SK-N-SH (cell line): ENCODE results near the gene OR51G1. TPM values are rescaled to one million over a fixed set of nuclear protein-coding genes. Genes with fewer than 3 reads are reported as not detected.

Experiments
- CTCF ChIA-PET: fragments of 300-600, 350-600 bp; formaldehyde crosslinking; extraction: SDS; loops from one replicate; lab custom pipeline; 2021; lab: Yijun Ruan, JAX
- POLR2A ChIA-PET: fragments of 350-600 bp; sonication (Branson Sonifier 250); formaldehyde crosslinking; extraction: SDS; loops from one replicate; lab custom pipeline; 2020; ENCODE audit warnings: antibody characterized with exemption, inconsistent platforms; lab: Yijun Ruan, JAX
- DNase-seq: peaks from one replicate; pipeline ENCODE4 v3.0.0; 2012
- H2AFZ ChIP-seq: fragments of 200-600 bp; sonication (generic); 2 replicates; pipeline ENCODE4 v1.8.1; 2016; ENCODE audit warnings: antibody characterized with exemption, mild to moderate bottlenecking, low read depth
- H3F3A ChIP-seq: fragments of 200-600 bp; sonication (generic); replicated peaks from 2 replicates; pipeline ENCODE3; 2016; ENCODE audit warnings: antibody characterized with exemption, mild to moderate bottlenecking; ENCODE audit not compliant: insufficient read depth
- H3K27ac ChIP-seq, 2 experiments: fragments of 200-500 bp in 1 of 2; fragments of 200-600 bp in 1 of 2; sonication (Bioruptor generic) in 1 of 2; sonication (generic), shearing (Covaris generic) in 1 of 2; 2 replicates each; pipeline versions ENCODE4 v1.5.1 to v1.6.1; 2014 to 2016; ENCODE audit warnings: low read depth in 2 of 2, inconsistent platforms in 1 of 2, low read length in 1 of 2, mild to moderate bottlenecking in 1 of 2, mixed read lengths in 1 of 2
- H3K27me3 ChIP-seq: fragments of 200-600 bp; sonication (generic), shearing (Covaris generic); 2 replicates; pipeline ENCODE4 v1.6.1; 2016; ENCODE audit warnings: mixed run types; ENCODE audit not compliant: insufficient read depth
- H3K36me3 ChIP-seq, 2 experiments: fragments of 200-500 bp in 1 of 2; fragments of 200-600 bp in 1 of 2; sonication (Bioruptor generic) in 1 of 2; sonication (generic) in 1 of 2; replicated peaks in 1 of 2; 2 replicates each; pipeline versions ENCODE3 to v1.5.1; 2014 to 2016; ENCODE audit warnings: low read length in 1 of 2, mild to moderate bottlenecking in 1 of 2; ENCODE audit not compliant: insufficient read depth in 2 of 2, control insufficient read depth in 1 of 2
- H3K4me1 ChIP-seq, 2 experiments: fragments of 200-500 bp in 1 of 2; fragments of 200-600 bp in 1 of 2; sonication (Bioruptor generic) in 1 of 2; sonication (generic), shearing (Covaris generic) in 1 of 2; 2 replicates each; pipeline versions ENCODE4 v1.5.1 to v1.6.1; 2014 to 2016; ENCODE audit warnings: low read depth in 1 of 2, low read length in 1 of 2, mixed run types in 1 of 2; ENCODE audit not compliant: insufficient read depth in 2 of 2, control insufficient read depth in 1 of 2
- H3K4me2 ChIP-seq: fragments of 200-600 bp; sonication (generic), shearing (Covaris generic); 2 replicates; pipeline ENCODE4 v1.6.1; 2017; ENCODE audit warnings: mixed run types
- H3K4me3 ChIP-seq, 2 experiments: fragments of 200-500 bp in 1 of 2; fragments of 200-600 bp in 1 of 2; sonication (Bioruptor generic) in 1 of 2; sonication (generic), shearing (Covaris generic) in 1 of 2; 2 replicates each; pipeline versions ENCODE4 v1.5.1 to v1.8.1; 2014 to 2016; ENCODE audit warnings: low read depth in 2 of 2, inconsistent platforms in 1 of 2, low read length in 1 of 2, mild to moderate bottlenecking in 1 of 2, mixed read lengths in 1 of 2, moderate library complexity in 1 of 2
- H3K79me2 ChIP-seq: fragments of 200-600 bp; sonication (generic); 2 replicates; pipeline ENCODE4 v1.8.1; 2017; ENCODE audit warnings: mild to moderate bottlenecking; ENCODE audit not compliant: insufficient read depth
- H3K9ac ChIP-seq: fragments of 200-600 bp; sonication (generic); 2 replicates; pipeline ENCODE4 v1.6.1; 2017; ENCODE audit warnings: mixed run types
- H3K9me2 ChIP-seq: fragments of 200-600 bp; sonication (generic); 2 replicates; pipeline ENCODE4 v1.6.1; 2017; ENCODE audit warnings: mixed run types
- H3K9me3 ChIP-seq: fragments of 200-600 bp; sonication (generic); 2 replicates; pipeline ENCODE4 v1.6.1; 2017; ENCODE audit warnings: mixed run types, mild to moderate bottlenecking, moderate library complexity
- H4K20me1 ChIP-seq: fragments of 200-600 bp; sonication (generic); 2 replicates; pipeline ENCODE4 v1.6.1; 2017; ENCODE audit warnings: mild to moderate bottlenecking, mixed run types; ENCODE audit not compliant: insufficient read depth
- CTCF ChIP-seq: fragments of 200-600 bp; sonication (generic); IDR thresholded peaks from 2 replicates; pipeline ENCODE4 v1.6.1; 2017; ENCODE audit warnings: antibody characterized with exemption, mild to moderate bottlenecking, moderate library complexity
- FOXM1 ChIP-seq: IDR thresholded peaks from 2 replicates; pipeline ENCODE4 v1.4.0; 2012; ENCODE audit warnings: low read depth, mild to moderate bottlenecking
- IRF3 ChIP-seq: fragments of 150-350 bp; IDR thresholded peaks from 2 replicates; pipeline ENCODE4 v1.6.1; 2016; ENCODE audit warnings: mild to moderate bottlenecking, low read depth, low read length
- NFIC ChIP-seq: IDR thresholded peaks from 2 replicates; pipeline ENCODE4 v1.4.0; 2012; ENCODE audit warnings: borderline replicate concordance
- NRF1 ChIP-seq: IDR thresholded peaks from 2 replicates; pipeline ENCODE4 v1.6.1; 2012; ENCODE audit warnings: low read depth, mild to moderate bottlenecking, low read length
- PBX3 ChIP-seq: IDR thresholded peaks from 2 replicates; pipeline ENCODE4; 2012
- RFX5 ChIP-seq: IDR thresholded peaks from 2 replicates; pipeline ENCODE4 v1.6.1; 2012; ENCODE audit warnings: mild to moderate bottlenecking, improper control_type of control experiment, low read length
- SIN3A ChIP-seq: IDR thresholded peaks from 2 replicates; pipeline ENCODE4 v1.6.1; 2012; ENCODE audit warnings: low read depth, mild to moderate bottlenecking, low read length, moderate library complexity, borderline replicate concordance
- TAF1 ChIP-seq: IDR thresholded peaks from 2 replicates; pipeline ENCODE4 v1.6.1; 2012; ENCODE audit warnings: low read depth, mild to moderate bottlenecking, low read length, moderate library complexity, borderline replicate concordance
- TEAD4 ChIP-seq: IDR thresholded peaks from 2 replicates; pipeline ENCODE4 v1.4.0; 2012; ENCODE audit warnings: mild to moderate bottlenecking, borderline replicate concordance; ENCODE audit not compliant: insufficient read depth
- WGBS: methylation state at CpG from one replicate; pipeline ENCODE4 v1.1.6; 2017; ENCODE audit warnings: low lambda C conversion rate; 5-methylcytosine and 5-hydroxymethylcytosine counted together
- polyA plus RNA-seq, 3 experiments: library from polyadenylated mRNA; depleted of rRNA; stranded (reverse); fragments of >200 nt; gene quantifications; 2 replicates each; pipeline ENCODE4 v1.2.3, GENCODE V29; 2012
- TF ChIP-seq, protein P1 (sequence below): fragments of 150-350 bp; IDR thresholded peaks from 2 replicates; pipeline ENCODE4 v1.6.1; 2017; ENCODE audit warnings: antibody characterized with exemption, low read length, low read depth, borderline replicate concordance
- TF ChIP-seq, protein P2 (sequence below): IDR thresholded peaks from 2 replicates; pipeline ENCODE4 v1.4.0; 2012; ENCODE audit warnings: low read depth, borderline replicate concordance

The OR51G1 gene
- polyA plus RNA-seq, 1 of the 3 experiments (the other 2 are of a cell fraction) = not detected

- Histone ChIP-seq H3K9ac (no peak within 1 kb of the TSS), H3K4me3 (no peak within 1 kb of the TSS)
- TF ChIP-seq CTCF (no peak), TAF1 (no peak), NRF1 (no peak), NFIC (no peak), PBX3 (no peak), FOXM1 (no peak), IRF3 (no peak), TEAD4 (no peak)
- TF ChIP-seq, protein P1, sequence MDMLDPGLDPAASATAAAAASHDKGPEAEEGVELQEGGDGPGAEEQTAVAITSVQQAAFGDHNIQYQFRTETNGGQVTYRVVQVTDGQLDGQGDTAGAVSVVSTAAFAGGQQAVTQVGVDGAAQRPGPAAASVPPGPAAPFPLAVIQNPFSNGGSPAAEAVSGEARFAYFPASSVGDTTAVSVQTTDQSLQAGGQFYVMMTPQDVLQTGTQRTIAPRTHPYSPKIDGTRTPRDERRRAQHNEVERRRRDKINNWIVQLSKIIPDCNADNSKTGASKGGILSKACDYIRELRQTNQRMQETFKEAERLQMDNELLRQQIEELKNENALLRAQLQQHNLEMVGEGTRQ = no peak
- TF ChIP-seq, all 33 proteins: peak for 0
- Histone ChIP-seq H3K9me2 (no peaks in the 10 kb centered on the region), H3K9me3 (no peaks in the 10 kb centered on the region), H2AFZ (no peak within 1 kb of the TSS), H3K27ac (no peak within 1 kb of the TSS), H3K79me2 (no peaks in the 10 kb centered on the region), H3K4me1 (no peaks in the 10 kb centered on the region), H3K4me2 (no peak within 1 kb of the TSS), H4K20me1 (no peaks in the 10 kb centered on the region), H3K27me3 (no peaks in the 10 kb centered on the region), H3K36me3 (no peaks in the 10 kb centered on the region), H3F3A (no peaks in the 10 kb centered on the region)
- ChIA-PET CTCF (no interaction called here), POLR2A (no interaction called here)
- no peak for DNase-seq
- 3% methylated on average over 8 of the region's 8 CpGs for WGBS
Measured at GRCh38 chr11:4881860-4882500, 42.2 kb downstream of the OR51G1 start, which contains the start of gene OR51T1. Gene OR51T1 (plus strand): TSS chr11:4881900. CDS start chr11:4881900, 0 bp downstream.

GRCh38 chr11:4881188-4881587 is 43.0 kb downstream of the OR51G1 start:
- H2AFZ ChIP-seq = no peak overlapping the region
- 1% methylated on average over 4 of the region's 4 CpGs for WGBS
- H3K4me2 ChIP-seq = no peak overlapping the region
- ChIA-PET POLR2A (no interaction called here), CTCF (no interaction called here)
- no peaks in the 10 kb centered on the region for H3K36me3 ChIP-seq
- H3K4me1 ChIP-seq = no peaks in the 10 kb centered on the region
- no peaks in the 10 kb centered on the region for H4K20me1 ChIP-seq
- H3K9ac ChIP-seq = no peak overlapping the region
- no peaks in the 10 kb centered on the region for H3K27me3 ChIP-seq
- no peak overlapping the region for H3K4me3 ChIP-seq
- H3F3A ChIP-seq = no peaks in the 10 kb centered on the region
- TF ChIP-seq RFX5 (no peak), SIN3A (no peak)
- TF ChIP-seq, protein P2, sequence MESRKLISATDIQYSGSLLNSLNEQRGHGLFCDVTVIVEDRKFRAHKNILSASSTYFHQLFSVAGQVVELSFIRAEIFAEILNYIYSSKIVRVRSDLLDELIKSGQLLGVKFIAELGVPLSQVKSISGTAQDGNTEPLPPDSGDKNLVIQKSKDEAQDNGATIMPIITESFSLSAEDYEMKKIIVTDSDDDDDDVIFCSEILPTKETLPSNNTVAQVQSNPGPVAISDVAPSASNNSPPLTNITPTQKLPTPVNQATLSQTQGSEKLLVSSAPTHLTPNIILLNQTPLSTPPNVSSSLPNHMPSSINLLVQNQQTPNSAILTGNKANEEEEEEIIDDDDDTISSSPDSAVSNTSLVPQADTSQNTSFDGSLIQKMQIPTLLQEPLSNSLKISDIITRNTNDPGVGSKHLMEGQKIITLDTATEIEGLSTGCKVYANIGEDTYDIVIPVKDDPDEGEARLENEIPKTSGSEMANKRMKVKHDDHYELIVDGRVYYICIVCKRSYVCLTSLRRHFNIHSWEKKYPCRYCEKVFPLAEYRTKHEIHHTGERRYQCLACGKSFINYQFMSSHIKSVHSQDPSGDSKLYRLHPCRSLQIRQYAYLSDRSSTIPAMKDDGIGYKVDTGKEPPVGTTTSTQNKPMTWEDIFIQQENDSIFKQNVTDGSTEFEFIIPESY = no peak
- no peaks in the 10 kb centered on the region for H3K9me2 ChIP-seq
- H3K79me2 ChIP-seq = no peaks in the 10 kb centered on the region
- no peaks in the 10 kb centered on the region for H3K9me3 ChIP-seq
- DNase-seq = no peak
- H3K27ac ChIP-seq = no peak overlapping the region
